NCI-H2227 (cell line): ENCODE results near the gene S100P.

ENCODE experiments used
- DNase-seq: peaks from one replicate; lab custom pipeline; 2025; ENCODE audit not compliant: unreplicated experiment; lab: John Stamatoyannopoulos, UW

S100P gene

DNA sequence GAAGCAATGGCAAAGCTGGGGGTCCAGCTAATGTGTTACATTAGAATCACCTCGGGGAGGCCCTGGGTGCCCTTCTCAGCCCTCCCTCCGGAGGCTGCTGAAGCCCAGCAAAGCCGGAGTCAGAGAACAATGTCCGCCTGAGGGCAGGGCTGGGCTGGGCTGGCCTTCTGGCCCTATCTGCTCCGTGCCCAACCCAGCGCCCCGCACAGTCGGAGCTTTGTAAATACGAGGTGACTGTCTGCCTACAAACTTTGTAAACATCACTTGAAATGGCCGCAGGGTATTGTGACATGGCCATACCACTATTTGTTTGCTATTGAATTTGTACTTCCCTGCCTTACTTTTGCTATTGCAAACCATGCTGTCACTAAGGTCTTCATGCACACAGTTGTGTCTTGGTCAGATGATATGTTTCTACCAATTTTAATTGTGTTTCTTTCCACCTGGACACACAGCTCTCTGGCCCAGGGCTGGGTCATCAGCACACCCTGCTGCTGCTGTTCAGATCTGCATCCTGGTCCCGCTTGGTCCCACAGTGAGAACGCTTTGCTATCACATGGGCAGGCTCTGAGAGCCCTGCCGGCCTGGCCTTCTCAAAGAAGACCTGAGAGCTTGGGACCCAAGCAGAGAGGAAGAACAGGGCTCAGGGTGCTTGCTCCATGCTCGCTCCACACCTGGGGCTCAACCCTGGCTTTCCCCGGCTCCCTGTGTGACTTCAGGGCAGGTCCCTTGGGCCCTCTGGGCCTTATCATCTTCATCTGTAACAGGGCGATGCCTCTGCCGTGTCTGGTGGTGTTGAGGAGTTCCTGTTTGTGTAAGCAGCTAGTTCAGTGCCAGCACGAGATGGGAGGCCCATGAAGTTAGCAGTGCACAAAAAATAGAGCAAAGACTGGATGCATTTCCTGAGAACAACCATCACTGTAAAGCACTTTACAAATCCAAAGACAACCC lies 2.3 kb downstream of the S100P start:
- no peak for DNase-seq

DNA sequence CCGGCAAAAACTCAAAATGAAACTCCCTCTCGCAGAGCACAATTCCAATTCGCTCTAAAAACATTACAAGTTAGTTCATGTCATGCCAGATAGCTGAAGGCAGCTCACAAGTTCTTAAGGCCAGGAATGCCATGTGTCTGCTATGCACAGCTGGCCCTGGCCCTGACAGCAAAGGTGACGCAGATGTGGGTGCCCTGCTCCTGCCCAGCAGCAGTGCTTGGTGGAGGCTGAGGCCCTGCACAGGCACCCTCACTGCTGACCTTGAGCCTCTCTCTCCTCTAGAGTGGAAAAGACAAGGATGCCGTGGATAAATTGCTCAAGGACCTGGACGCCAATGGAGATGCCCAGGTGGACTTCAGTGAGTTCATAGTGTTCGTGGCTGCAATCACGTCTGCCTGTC lies 2.9 kb downstream of the S100P start:
- DNase-seq = no peak

DNA sequence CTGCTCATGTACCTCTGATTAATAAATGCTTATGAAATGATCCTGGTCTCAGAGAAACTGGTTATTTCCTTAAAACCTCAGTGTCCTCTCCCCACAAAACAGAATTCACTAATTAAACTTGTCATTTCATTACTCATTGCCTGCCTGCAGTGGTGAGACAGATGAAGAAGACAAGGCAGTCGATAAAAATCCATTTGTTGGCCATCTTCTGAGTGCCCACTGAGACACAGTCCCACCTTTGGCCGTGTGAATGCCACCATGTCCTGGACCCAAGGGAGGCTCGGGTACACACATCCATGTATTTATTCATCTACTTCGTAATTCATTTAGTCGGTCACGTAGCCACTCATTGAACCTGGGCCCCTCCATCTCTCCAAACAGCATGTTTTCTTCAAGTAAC lies 3.5 kb downstream of the S100P start:
- DNase-seq = no peak

DNA sequence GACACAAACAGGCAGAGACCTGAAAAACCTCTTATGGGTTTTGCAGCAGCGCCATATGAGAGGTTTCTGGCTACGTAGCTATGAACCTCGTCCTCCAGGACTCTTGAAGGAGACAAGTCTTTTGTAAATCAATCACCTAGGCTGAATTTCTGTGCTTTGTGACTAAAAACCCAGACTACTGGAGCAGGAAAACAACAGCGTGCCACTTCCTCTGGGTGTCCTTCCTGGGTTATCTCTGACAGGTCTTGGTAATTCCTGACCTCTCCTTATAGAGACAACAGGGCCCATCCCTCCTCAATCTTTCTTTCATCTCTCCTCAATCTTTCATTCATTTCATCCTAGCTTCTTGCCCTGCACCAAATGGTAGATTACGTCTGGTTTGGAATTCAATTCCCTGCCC lies 5.7 kb downstream of the S100P start:
- no peak for DNase-seq

- DNase-seq = no peak
Measured at GRCh38 chr4:6699903-6700302, 6.2 kb downstream of the S100P start.

DNA sequence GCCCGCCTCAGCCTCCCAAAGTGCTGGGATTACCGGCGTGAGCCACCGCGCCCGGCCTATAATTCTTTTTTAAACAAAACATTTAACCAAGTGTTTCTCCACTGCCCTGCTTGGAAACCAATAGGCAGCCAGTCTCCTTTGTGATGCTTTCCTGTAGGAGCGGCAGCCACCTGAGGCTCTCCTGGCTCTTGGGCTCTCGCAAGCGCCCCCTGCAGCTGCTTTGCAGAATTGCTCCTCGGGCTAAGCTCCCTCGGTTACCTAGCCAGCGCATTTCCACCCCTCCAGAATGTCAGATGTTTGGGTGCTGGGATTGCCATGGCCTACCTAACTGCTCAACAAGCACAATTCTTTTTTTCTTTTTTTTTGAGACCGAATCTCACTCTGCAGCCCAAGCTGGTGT lies 7.7 kb downstream of the S100P start:
- DNase-seq = no peak

GRCh38 chr4:6702761-6703160 lies 9.1 kb downstream of the S100P start:
- DNase-seq = no peak

GRCh38 chr4:6703786-6704185 lies 10.1 kb downstream of the S100P start:
- DNase-seq = no peak

DNA sequence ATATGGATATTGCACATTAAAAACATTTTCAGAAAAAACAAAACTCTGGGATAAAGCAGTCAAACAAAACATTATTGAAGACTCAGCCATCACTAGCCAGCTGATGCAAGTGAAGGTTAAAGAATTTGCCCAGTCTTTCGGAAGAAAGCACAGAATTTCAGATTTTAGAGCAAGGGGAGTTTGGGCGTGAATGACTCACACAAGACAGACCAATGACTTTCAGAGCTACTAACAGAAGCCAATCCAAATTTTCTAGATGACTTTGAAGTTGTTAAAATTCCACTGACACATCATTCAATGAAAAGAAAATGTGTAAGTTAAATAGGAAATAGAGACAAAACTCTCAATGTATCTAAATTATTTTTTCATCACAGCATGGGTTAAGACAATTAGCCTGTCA lies 12.0 kb downstream of the S100P start:
- no peak for DNase-seq

DNA sequence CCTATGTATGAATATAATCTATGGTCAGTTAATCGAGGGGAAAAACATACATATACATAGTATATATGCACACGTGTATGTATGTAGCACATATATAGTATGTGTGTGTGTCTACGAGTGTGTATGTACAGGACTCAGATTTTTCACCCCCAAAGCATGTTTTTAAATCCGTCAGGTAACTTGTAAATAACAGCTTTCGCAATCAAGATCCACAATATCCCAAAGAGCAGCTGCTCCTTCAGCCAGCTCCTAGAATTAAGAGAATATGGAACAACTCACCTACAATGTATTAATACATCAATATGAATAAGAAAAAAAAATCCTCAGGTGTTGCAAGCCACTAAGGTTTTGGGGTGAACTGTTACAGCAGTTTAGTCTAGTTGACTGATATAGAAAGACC lies 12.5 kb downstream of the S100P start:
- no peak for DNase-seq

GRCh38 chr4:6709230-6710114 lies 15.8 kb downstream of the S100P start, which contains the start of gene MRFAP1L1:
Gene MRFAP1L1, minus strand, starts transcription at chr4:6709865. Its CDS starts 236 bp downstream, at chr4:6709629.
- peak; percentile 96 for DNase-seq

GRCh38 chr4:6710282-6710681 lies 16.6 kb downstream of the S100P start:
- peak; percentile 17 for DNase-seq

DNA sequence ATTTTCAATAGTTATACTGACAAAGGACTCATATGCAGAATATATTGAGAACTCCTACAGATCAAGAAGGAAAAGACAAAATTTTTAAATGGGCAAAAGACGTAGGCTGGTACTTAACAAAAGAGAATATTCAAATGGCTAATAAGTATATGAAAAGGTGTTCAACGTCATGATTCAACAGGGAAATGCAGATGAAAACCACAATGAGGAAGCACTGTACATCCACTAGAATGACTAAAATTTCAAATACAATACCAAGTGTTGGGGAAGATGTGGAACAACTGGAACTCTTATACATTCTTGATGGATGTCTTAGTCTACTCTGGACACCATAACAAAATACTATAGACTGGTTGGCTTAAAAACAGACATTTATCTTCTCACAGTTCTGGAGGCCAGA lies 17.3 kb downstream of the S100P start:
- DNase-seq = no peak

GRCh38 chr4:6714954-6715353 lies 21.3 kb downstream of the S100P start:
- no peak for DNase-seq

DNA sequence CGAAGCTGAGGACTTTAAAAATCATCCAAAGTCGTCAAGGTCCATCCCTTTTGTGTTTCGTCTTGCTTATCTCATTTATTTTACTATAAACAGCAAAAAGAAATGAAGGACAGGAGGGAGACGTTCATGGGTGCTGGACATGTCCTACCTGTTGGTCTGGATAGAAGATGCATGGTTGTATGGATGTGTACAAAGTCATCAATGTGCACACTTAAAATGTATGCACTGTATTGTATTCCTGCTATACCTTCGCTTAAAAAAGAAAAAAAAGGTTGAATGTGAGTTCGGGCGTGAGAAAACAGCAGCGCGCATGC lies 22.0 kb downstream of the S100P start:
- no peak for DNase-seq

DNA sequence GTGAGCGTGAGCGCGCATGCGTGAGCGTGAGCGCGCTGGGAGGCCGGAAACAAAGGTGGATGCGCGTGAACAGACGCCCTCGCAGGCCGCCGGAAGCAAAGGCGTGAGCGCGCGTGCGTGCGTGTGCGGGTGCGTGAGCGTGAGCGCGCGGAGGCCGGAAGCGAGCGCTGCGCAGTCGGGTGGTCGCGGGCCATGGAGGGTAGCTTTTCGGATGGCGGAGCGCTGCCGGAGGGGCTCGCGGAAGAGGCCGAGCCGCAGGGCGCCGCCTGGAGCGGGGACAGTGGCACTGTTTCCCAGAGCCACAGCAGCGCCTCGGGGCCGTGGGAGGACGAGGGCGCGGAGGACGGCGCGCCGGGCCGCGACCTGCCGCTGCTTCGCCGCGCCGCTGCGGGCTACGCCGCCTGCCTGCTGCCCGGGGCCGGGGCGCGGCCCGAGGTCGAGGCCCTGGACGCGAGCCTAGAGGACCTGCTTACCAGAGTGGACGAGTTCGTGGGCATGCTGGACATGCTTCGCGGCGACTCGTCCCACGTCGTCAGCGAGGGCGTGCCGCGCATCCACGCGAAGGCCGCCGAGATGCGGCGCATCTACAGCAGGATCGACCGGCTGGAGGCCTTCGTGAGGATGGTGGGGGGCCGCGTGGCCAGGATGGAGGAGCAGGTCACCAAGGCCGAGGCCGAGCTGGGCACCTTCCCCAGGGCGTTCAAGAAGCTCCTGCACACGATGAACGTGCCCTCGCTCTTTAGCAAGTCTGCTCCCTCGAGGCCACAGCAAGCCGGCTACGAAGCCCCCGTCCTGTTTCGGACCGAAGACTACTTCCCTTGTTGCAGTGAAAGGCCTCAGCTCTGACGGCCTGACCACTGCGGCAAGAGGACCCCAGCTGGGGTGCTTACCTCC lies 22.6 kb downstream of the S100P start, which contains the start of gene BLOC1S4:
Gene BLOC1S4, plus strand, starts transcription at position 157 of the 894 bp plus-strand sequence. Its CDS starts 36 bp downstream, at position 193.
- DNase-seq = peak; percentile 95

- DNase-seq = peak; percentile 5
Measured at GRCh38 chr4:6716958-6717655, 23.4 kb downstream of the S100P start.

- DNase-seq = no peak
Measured at GRCh38 chr4:6718932-6719610, 25.4 kb downstream of the S100P start.

DNA sequence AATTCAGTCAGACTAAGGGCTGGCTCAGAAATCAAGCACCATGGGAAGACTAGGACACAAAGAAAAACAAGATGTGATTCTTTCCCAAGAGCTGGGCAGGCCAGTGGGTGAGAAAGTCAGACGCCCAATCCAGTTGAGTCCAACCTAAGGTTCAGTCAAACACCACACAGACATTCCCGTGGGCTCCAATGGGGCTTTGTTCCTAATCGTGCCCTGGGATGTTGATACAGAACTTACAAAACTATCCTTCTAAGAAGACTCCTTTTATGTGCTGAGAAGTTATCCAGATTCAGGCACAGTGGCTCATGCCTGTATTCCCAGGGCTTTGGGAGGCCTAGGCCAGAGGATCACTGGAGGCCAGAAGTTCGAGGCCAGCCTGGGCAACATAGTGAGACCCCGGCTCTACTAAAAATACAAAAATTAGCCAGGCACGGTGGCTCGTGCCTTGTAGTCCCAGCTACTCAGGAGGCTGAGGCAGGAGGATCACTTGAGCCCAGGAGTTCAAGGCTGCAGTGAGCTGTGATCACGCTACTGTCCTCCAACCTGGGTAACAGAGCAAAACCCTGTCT lies 26.0 kb downstream of the S100P start:
- no peak for DNase-seq
